ENCODE measurements around the gene CLTRN.

CLTRN gene

GRCh38 chrX:15674841-15675489 lies 10.4 kb upstream of the CLTRN start:
- Histone ChIP-seq H3K4me1 (ENCODE audit: control insufficient read depth, insufficient read depth, low read length) (peaks cover 3% of the 10 kb centered on the region; the same call in 1 of the 2 replicates), H3K27ac (ENCODE audit: extremely low read depth, low read depth, low read length) (peak overlapping the region; percentile 95), H3K9me3 (ENCODE audit: control insufficient read depth, insufficient read depth, low read depth, low read length) (no peaks in the 10 kb centered on the region), H3K36me3 (ENCODE audit: control insufficient read depth in 2 of 2, insufficient read depth in 1 of 2, low read length in 2 of 2) (peaks cover 3 to 16% of the 10 kb centered on the region in 2 experiments; a peak in 2 of 3 replicates), H3K4me3 (ENCODE audit: low read depth, low read length) (peak overlapping the region; percentile 95)
- ChIA-PET CTCF (interaction anchor here (0.6 kb wide), 1 partner anchor 177 kb away, joined by 3 read pairs; no protein-coding TSS in a partner anchor), POLR2A (interaction anchor here (0.6 to 1.0 kb wide), 3 partner anchors 63 to 204 kb away, joined by 3 to 5 read pairs (median 4); partner anchors contain the start of genes AP1S2 and CA5B)
- TF ChIP-seq ZNF2 (tag by site-specific recombination; IDR thresholded peaks at IDR 0.05) (peak; percentile 87), ZNF792 (tag by site-specific recombination; IDR thresholded peaks at IDR 0.05) (no peak), CTCF (tag by site-specific recombination; IDR thresholded peaks at IDR 0.05) (peak; percentile 50), MYNN (tag by site-specific recombination; IDR thresholded peaks at IDR 0.05; ENCODE audit: borderline replicate concordance) (peak; percentile 39; the same call in 1 of the 2 replicates), REPIN1 (tag by site-specific recombination; IDR thresholded peaks at IDR 0.05; ENCODE audit: low read depth) (no peak), ZNF626 (tag by site-specific recombination; IDR thresholded peaks at IDR 0.05) (no peak), PRDM4 (tag by site-specific recombination; IDR thresholded peaks at IDR 0.05) (no peak), ZNF433 (tag by site-specific recombination; IDR thresholded peaks at IDR 0.05; ENCODE audit: low read depth) (no peak), ZBTB20 (tag by site-specific recombination; IDR thresholded peaks at IDR 0.05) (0 out of 2 replicates have a peak, but pooled peaks have one; percentile 5), SCRT2 (tag by site-specific recombination; IDR thresholded peaks at IDR 0.05) (peak; percentile 59), ZNF501 (tag by site-specific recombination; IDR thresholded peaks at IDR 0.05) (peak; percentile 86), MZF1 (tag by site-specific recombination; IDR thresholded peaks at IDR 0.05; ENCODE audit: borderline replicate concordance) (no peak), TRIM28 (IDR thresholded peaks at IDR 0.05; ENCODE audit: borderline replicate concordance, low read length) (peak; percentile 10; the same call in 1 of the 2 replicates), ZNF645 (tag by site-specific recombination; IDR thresholded peaks at IDR 0.05) (no peak), ZNF585B (tag by site-specific recombination; IDR thresholded peaks at IDR 0.05) (no peak), ZNF366 (tag by site-specific recombination; conservative IDR thresholded peaks at IDR 0.05) (0 out of 2 replicates have a peak, but pooled peaks have one; percentile 75), ZNF621 (tag by site-specific recombination; IDR thresholded peaks at IDR 0.05) (no peak), ZNF658 (tag by site-specific recombination; IDR thresholded peaks at IDR 0.05) (no peak), ZNF670 (tag by site-specific recombination; IDR thresholded peaks at IDR 0.05; ENCODE audit: low read depth) (no peak), ZNF184 (tag by site-specific recombination; IDR thresholded peaks at IDR 0.05) (no peak), ZNF266 (tag by site-specific recombination; IDR thresholded peaks at IDR 0.05; ENCODE audit: low read depth) (no peak), ZNF274 (IDR thresholded peaks at IDR 0.05; ENCODE audit: low read length) (no peak), ZNF274 (tag by site-specific recombination; IDR thresholded peaks at IDR 0.05; ENCODE audit: borderline replicate concordance) (no peak), SP2 (tag by site-specific recombination; IDR thresholded peaks at IDR 0.05) (peak; percentile 82)
- TF ChIP-seq, protein P1, sequence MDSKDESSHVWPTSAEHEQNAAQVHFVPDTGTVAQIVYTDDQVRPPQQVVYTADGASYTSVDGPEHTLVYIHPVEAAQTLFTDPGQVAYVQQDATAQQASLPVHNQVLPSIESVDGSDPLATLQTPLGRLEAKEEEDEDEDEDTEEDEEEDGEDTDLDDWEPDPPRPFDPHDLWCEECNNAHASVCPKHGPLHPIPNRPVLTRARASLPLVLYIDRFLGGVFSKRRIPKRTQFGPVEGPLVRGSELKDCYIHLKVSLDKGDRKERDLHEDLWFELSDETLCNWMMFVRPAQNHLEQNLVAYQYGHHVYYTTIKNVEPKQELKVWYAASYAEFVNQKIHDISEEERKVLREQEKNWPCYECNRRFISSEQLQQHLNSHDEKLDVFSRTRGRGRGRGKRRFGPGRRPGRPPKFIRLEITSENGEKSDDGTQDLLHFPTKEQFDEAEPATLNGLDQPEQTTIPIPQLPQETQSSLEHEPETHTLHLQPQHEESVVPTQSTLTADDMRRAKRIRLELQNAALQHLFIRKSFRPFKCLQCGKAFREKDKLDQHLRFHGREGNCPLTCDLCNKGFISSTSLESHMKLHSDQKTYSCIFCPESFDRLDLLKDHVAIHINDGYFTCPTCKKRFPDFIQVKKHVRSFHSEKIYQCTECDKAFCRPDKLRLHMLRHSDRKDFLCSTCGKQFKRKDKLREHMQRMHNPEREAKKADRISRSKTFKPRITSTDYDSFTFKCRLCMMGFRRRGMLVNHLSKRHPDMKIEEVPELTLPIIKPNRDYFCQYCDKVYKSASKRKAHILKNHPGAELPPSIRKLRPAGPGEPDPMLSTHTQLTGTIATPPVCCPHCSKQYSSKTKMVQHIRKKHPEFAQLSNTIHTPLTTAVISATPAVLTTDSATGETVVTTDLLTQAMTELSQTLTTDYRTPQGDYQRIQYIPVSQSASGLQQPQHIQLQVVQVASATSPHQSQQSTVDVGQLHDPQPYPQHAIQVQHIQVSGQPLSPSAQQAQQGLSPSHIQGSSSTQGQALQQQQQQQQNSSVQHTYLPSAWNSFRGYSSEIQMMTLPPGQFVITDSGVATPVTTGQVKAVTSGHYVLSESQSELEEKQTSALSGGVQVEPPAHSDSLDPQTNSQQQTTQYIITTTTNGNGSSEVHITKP (tag by site-specific recombination; IDR thresholded peaks at IDR 0.05) = peak; percentile 64
- TF ChIP-seq, protein P2, sequence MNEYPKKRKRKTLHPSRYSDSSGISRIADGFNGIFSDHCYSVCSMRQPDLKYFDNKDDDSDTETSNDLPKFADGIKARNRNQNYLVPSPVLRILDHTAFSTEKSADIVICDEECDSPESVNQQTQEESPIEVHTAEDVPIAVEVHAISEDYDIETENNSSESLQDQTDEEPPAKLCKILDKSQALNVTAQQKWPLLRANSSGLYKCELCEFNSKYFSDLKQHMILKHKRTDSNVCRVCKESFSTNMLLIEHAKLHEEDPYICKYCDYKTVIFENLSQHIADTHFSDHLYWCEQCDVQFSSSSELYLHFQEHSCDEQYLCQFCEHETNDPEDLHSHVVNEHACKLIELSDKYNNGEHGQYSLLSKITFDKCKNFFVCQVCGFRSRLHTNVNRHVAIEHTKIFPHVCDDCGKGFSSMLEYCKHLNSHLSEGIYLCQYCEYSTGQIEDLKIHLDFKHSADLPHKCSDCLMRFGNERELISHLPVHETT (tag by site-specific recombination; IDR thresholded peaks at IDR 0.05) = 0 out of 2 replicates have a peak, but pooled peaks have one; percentile 23
- TF ChIP-seq, protein P3, sequence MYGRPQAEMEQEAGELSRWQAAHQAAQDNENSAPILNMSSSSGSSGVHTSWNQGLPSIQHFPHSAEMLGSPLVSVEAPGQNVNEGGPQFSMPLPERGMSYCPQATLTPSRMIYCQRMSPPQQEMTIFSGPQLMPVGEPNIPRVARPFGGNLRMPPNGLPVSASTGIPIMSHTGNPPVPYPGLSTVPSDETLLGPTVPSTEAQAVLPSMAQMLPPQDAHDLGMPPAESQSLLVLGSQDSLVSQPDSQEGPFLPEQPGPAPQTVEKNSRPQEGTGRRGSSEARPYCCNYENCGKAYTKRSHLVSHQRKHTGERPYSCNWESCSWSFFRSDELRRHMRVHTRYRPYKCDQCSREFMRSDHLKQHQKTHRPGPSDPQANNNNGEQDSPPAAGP (tag by site-specific recombination; IDR thresholded peaks at IDR 0.05) = peak; percentile 84
